Bronchial epithelial cell (primary cell): Measurements from ENCODE around the gene ZFR2. TPM values are rescaled to one million over a fixed set of nuclear protein-coding genes. Genes with fewer than 3 reads are reported as not detected.
"Not testable (repeated sequence)": the region's sequence is repeated elsewhere in the genome, so short reads cannot be mapped to it uniquely, and the experiment has no call there.

Experiments used
- DNase-seq: peaks from one replicate; pipeline ENCODE4 v3.0.0-alpha.2; 2010; ENCODE audit warnings: low read depth
- FAIRE-seq: peaks from 2 replicates; lab custom pipeline; 2011; peaks lifted over from hg19 to GRCh38; lab: Jason Lieb, UNC
- H3K27me3 ChIP-seq: 2 replicates; pipeline ENCODE4 v1.5.1; 2011; ENCODE audit warnings: low read length; ENCODE audit not compliant: control insufficient read depth, insufficient read depth
- H3K36me3 ChIP-seq: 2 replicates; pipeline ENCODE4 v1.5.1; 2011; ENCODE audit warnings: low read length; ENCODE audit not compliant: control insufficient read depth, insufficient read depth
- H3K4me3 ChIP-seq: 2 replicates; pipeline ENCODE4 v1.5.1; 2011; ENCODE audit warnings: mild to moderate bottlenecking, low read depth, low read length, control low read depth
- CTCF ChIP-seq: IDR thresholded peaks from 2 replicates; pipeline ENCODE4 v1.5.1; 2011; ENCODE audit warnings: mild to moderate bottlenecking, moderate library complexity, low read length, control low read depth, inconsistent platforms; ENCODE audit not compliant: insufficient read depth, severe bottlenecking
- total RNA-seq: library from RNA; depleted of rRNA; stranded (reverse); fragments of >200 nt; gene quantifications from 2 replicates; pipeline ENCODE4 v1.2.1, GENCODE V29; 2014

The ZFR2 gene
- total RNA-seq, 1 donor from 2014 or later = not detected

GRCh38 chr19:3769494-3769893 lies 99.3 kb downstream of the ZFR2 start:
- Histone ChIP-seq H3K4me3 (no peak overlapping the region), H3K27me3 (no peaks in the 10 kb centered on the region), H3K36me3 (peaks cover 13% of the 10 kb centered on the region)
- DNase-seq (no peak), FAIRE-seq (no peak)
- no peak for TF ChIP-seq CTCF

GRCh38 chr19:3768748-3769099 lies 100.1 kb downstream of the ZFR2 start:
- Histone ChIP-seq H3K27me3 (no peaks in the 10 kb centered on the region), H3K4me3 (no peak overlapping the region), H3K36me3 (peaks cover 13% of the 10 kb centered on the region)
- FAIRE-seq (no peak), DNase-seq (no peak)
- no peak for TF ChIP-seq CTCF

GRCh38 chr19:3768015-3768747 lies 100.7 kb downstream of the ZFR2 start:
- H3K4me3 ChIP-seq = no peak overlapping the region
- H3K27me3 ChIP-seq = no peaks in the 10 kb centered on the region
- DNase-seq = no peak
- peaks cover 13% of the 10 kb centered on the region for H3K36me3 ChIP-seq
- no peak for FAIRE-seq
- no peak for TF ChIP-seq CTCF

GRCh38 chr19:3767050-3767449 lies 101.8 kb downstream of the ZFR2 start:
- DNase-seq (no peak), FAIRE-seq (no peak)
- TF ChIP-seq CTCF = no peak
- Histone ChIP-seq H3K27me3 (no peaks in the 10 kb centered on the region), H3K4me3 (no peak overlapping the region), H3K36me3 (peaks cover 13% of the 10 kb centered on the region)

- no peak for TF ChIP-seq CTCF
- DNase-seq (no peak), FAIRE-seq (no peak)
- H3K27me3 ChIP-seq = no peaks in the 10 kb centered on the region
- peaks cover 13% of the 10 kb centered on the region for H3K36me3 ChIP-seq
- no peak overlapping the region for H3K4me3 ChIP-seq
Measured at GRCh38 chr19:3766520-3766919, 102.3 kb downstream of the ZFR2 start.

- not testable (repeated sequence) for H3K4me3 ChIP-seq, H3K27me3 ChIP-seq, DNase-seq, FAIRE-seq
- H3K36me3 ChIP-seq = peaks cover 13% of the 10 kb centered on the region
Measured at GRCh38 chr19:3765757-3766156, 103.1 kb downstream of the ZFR2 start.
